Measurements from ENCODE around the gene SYNM.
"Not testable (repeated sequence)": the region's sequence is repeated elsewhere in the genome, so short reads cannot be mapped to it uniquely, and the experiment has no call there.

The SYNM gene

GRCh38 chr15:99110093-99110492, 5.2 kb downstream of the SYNM start:
- H3K27me3 Mint-ChIP-seq = peaks cover 13% of the 10 kb centered on the region
- no peaks in the 10 kb centered on the region for H3K9me3 Mint-ChIP-seq
- no peak overlapping the region for H3K4me3 Mint-ChIP-seq
- no peak overlapping the region for H3K27ac Mint-ChIP-seq
- H3K4me1 Mint-ChIP-seq = peaks cover 9% of the 10 kb centered on the region
- H3K36me3 Mint-ChIP-seq = no peaks in the 10 kb centered on the region

DNA sequence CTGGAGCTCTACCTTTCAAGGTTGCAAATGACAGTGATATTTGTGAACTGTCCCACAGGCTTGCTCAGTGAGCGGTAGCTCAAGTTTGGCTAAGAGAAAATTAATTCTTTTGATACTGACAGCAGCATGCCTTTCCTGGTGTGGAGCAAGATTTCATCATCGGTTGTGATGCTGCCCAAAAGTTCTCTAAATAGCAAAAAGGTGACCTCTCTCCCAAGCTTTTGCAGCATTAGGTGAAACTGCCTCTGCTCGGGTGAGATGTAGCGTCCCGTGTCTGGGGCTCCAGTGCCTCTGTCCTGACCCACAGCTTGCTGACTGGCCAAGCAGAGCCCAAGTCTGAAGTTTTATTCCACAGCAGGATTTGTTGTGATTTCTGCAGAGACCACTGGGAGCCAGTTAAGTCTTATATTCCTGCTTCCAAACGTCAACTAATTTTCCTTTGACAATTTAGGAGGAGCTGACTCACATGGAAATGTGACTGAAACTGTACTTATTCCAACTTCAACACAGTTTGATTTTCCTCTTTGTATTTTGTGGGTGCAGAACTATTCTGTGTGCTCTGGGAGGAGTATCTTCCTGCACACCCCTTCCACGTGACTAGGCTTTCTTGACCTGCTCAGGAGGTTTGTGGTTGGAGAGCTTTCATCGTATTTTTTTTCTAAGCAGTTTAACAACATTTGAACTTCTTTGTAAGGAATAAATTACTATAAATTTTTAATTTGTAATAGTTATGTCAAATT, 5.9 kb downstream of the SYNM start:
- no peaks in the 10 kb centered on the region for H3K36me3 Mint-ChIP-seq
- H3K4me3 Mint-ChIP-seq = no peak overlapping the region
- no peak overlapping the region for H3K27ac Mint-ChIP-seq
- H3K27me3 Mint-ChIP-seq = peaks cover 13% of the 10 kb centered on the region
- no peaks in the 10 kb centered on the region for H3K9me3 Mint-ChIP-seq
- peaks cover 9% of the 10 kb centered on the region for H3K4me1 Mint-ChIP-seq

DNA sequence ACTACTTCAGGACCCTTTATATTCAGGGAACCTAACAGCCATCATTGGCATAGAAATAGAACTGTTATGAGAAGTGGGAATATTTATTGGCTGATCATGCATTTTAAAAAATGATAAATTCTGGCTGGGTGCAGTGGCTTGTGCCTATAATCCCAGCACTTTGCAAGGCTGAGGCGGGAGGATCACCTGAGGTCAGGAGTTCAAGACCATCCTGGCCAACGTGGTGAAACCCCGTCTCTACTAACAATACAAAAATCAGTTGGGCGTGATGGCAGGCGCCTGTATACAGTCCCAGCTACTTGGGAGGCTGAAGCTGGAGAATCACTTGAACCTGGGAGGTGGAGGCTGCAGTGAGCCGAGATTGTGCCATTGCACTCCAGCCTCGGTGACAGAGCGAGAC, 6.8 kb downstream of the SYNM start:
- not testable (repeated sequence) for H3K27ac Mint-ChIP-seq, H3K27me3 Mint-ChIP-seq, H3K9me3 Mint-ChIP-seq, H3K4me3 Mint-ChIP-seq, H3K4me1 Mint-ChIP-seq, H3K36me3 Mint-ChIP-seq

DNA sequence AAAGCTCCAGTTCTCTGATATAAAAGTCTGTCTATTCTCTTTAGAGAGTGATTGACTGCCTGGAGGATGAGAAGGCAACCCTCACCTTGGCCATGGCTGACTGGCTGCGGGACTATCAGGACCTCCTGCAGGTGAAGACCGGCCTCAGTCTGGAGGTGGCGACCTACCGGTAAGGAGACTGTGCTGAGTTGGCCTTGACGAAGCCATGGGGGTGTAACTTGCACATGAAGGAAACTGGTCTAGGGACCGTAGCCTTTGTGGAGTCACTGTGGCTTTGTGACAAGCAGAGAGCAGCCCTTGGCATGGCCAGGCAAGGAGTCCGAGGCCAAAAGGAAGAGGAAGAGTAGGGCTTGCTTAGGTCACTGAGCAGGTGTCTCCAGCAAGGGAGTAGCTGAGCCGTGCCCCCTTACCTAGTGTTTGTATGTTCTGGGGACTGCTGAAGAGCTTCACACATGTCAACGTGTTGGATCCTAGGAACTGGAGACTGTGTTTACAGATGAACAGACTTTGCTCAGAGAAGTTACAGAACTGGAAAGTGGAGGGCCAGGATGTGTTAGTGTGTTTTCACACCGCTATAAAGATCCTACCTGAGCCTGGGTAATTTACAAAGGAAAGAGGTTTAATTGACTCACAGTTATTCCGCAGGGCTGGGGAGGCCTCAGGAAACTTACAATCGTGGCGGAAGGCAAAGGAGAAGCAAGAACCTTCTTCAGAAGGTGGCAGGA, 8.8 kb downstream of the SYNM start:
- no peak overlapping the region for H3K4me3 Mint-ChIP-seq
- H3K9me3 Mint-ChIP-seq = no peaks in the 10 kb centered on the region
- peaks cover 4% of the 10 kb centered on the region for H3K4me1 Mint-ChIP-seq
- H3K27me3 Mint-ChIP-seq = no peaks in the 10 kb centered on the region
- no peak overlapping the region for H3K27ac Mint-ChIP-seq
- H3K36me3 Mint-ChIP-seq = no peaks in the 10 kb centered on the region

- no peaks in the 10 kb centered on the region for H3K27me3 Mint-ChIP-seq
- H3K36me3 Mint-ChIP-seq = no peaks in the 10 kb centered on the region
- no peak overlapping the region for H3K27ac Mint-ChIP-seq
- no peaks in the 10 kb centered on the region for H3K9me3 Mint-ChIP-seq
- no peak overlapping the region for H3K4me3 Mint-ChIP-seq
- H3K4me1 Mint-ChIP-seq = peaks cover 4% of the 10 kb centered on the region
Observed at GRCh38 chr15:99114511-99115299, 9.8 kb downstream of the SYNM start.

GRCh38 chr15:99115300-99116215, 10.7 kb downstream of the SYNM start:
- Mint-ChIP-seq H3K27me3 (no peaks in the 10 kb centered on the region), H3K27ac (no peak overlapping the region), H3K36me3 (no peaks in the 10 kb centered on the region), H3K4me1 (peaks cover 4% of the 10 kb centered on the region), H3K9me3 (no peaks in the 10 kb centered on the region), H3K4me3 (no peak overlapping the region)

- Mint-ChIP-seq H3K4me1 (no peaks in the 10 kb centered on the region), H3K27ac (no peak overlapping the region), H3K27me3 (no peaks in the 10 kb centered on the region), H3K36me3 (no peaks in the 10 kb centered on the region), H3K9me3 (no peaks in the 10 kb centered on the region), H3K4me3 (no peak overlapping the region)
Observed at GRCh38 chr15:99117111-99117510, 12.2 kb downstream of the SYNM start.

DNA sequence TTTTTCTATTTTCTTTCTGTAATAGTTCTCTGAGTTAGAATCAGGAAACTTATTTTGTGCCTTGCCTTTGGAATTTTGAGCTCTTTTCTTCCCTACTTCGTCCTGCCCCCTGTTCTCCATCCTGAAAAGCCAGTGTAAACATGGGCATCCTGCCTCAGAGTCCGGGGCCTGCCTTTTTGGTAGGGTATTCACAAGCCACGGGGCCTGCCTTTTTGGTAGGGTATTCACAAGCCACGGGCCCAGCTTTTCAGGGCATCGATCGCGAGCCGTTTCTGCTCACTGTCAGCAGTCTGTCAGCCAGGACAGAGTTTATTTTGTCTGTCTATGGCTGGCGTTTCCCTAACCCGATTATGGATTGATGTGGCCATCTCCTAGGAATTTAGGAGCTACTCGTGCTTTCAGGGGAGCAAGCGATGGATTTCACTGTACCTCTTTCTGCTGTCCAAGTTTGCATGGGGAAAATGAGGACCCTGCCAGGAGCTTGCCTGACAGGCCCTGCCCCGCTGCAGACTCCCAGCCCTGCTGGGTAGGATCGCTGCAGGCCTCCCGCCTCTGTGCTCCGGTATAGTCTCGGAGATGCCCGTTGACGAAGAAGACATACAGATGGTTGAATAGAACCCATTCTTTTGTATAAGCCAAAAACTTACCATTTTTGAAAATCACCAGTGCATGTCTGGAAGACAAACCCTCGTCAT, 12.8 kb downstream of the SYNM start:
- Mint-ChIP-seq H3K27ac (no peak overlapping the region), H3K36me3 (no peaks in the 10 kb centered on the region), H3K4me3 (no peak overlapping the region), H3K27me3 (no peaks in the 10 kb centered on the region), H3K9me3 (no peaks in the 10 kb centered on the region), H3K4me1 (no peaks in the 10 kb centered on the region)

DNA sequence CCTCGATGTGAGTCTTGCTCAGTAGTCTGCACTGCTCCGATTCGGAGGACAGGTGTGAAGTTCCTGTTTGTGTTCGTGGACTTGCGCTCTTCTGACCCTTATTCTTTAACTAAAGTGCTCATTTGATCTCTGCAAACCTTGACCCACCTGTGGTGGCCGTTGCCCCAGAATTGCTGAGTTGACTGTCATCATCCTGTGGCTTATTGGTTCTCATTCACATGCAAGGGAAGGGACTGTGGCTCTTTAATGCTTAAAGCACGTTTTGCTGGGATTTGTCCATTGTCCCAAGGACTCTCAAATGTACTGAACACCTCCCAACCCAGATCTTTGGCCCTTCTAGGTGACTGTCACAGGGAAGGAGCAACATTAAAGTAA, 13.4 kb downstream of the SYNM start:
- no peaks in the 10 kb centered on the region for H3K4me1 Mint-ChIP-seq
- no peaks in the 10 kb centered on the region for H3K36me3 Mint-ChIP-seq
- no peak overlapping the region for H3K4me3 Mint-ChIP-seq
- no peaks in the 10 kb centered on the region for H3K27me3 Mint-ChIP-seq
- H3K9me3 Mint-ChIP-seq = no peaks in the 10 kb centered on the region
- no peak overlapping the region for H3K27ac Mint-ChIP-seq

GRCh38 chr15:99118801-99119546, 14.1 kb downstream of the SYNM start:
- H3K27me3 Mint-ChIP-seq = no peaks in the 10 kb centered on the region
- no peak overlapping the region for H3K4me3 Mint-ChIP-seq
- H3K36me3 Mint-ChIP-seq = no peaks in the 10 kb centered on the region
- no peak overlapping the region for H3K27ac Mint-ChIP-seq
- no peaks in the 10 kb centered on the region for H3K4me1 Mint-ChIP-seq
- H3K9me3 Mint-ChIP-seq = no peaks in the 10 kb centered on the region

GRCh38 chr15:99120050-99120777, 15.3 kb downstream of the SYNM start:
- Mint-ChIP-seq H3K4me1 (no peaks in the 10 kb centered on the region), H3K4me3 (no peak overlapping the region), H3K36me3 (no peaks in the 10 kb centered on the region), H3K9me3 (no peaks in the 10 kb centered on the region), H3K27ac (no peak overlapping the region), H3K27me3 (no peaks in the 10 kb centered on the region)

GRCh38 chr15:99121207-99121606, 16.3 kb downstream of the SYNM start:
- Mint-ChIP-seq H3K9me3 (no peaks in the 10 kb centered on the region), H3K27ac (no peak overlapping the region), H3K27me3 (no peaks in the 10 kb centered on the region), H3K4me1 (no peaks in the 10 kb centered on the region), H3K36me3 (no peaks in the 10 kb centered on the region), H3K4me3 (no peak overlapping the region)

- H3K9me3 Mint-ChIP-seq = no peaks in the 10 kb centered on the region
- no peak overlapping the region for H3K4me3 Mint-ChIP-seq
- H3K27ac Mint-ChIP-seq = peak overlapping the region; percentile 73
- H3K4me1 Mint-ChIP-seq = no peaks in the 10 kb centered on the region
- no peaks in the 10 kb centered on the region for H3K27me3 Mint-ChIP-seq
- H3K36me3 Mint-ChIP-seq = no peaks in the 10 kb centered on the region
Observed at GRCh38 chr15:99121691-99122410, 17.0 kb downstream of the SYNM start.

All from activated naive CD4-positive, alpha-beta T cell treated with anti-CD3 and anti-CD28 coated beads, Interleukin-2, amount 50 U/mL, for 24 hours (primary cell).